DMS153 treated with DMSO at 0.1 percent for 48 hours (cell line): ENCODE data around the gene COMMD8.

Experiments used
- DNase-seq: peaks from one replicate; lab custom pipeline; 2025; ENCODE audit not compliant: unreplicated experiment; lab: John Stamatoyannopoulos, UW

Gene COMMD8

GRCh38 chr4:47473141-47473750, 9.7 kb upstream of the COMMD8 start:
- no peak for DNase-seq

- no peak for DNase-seq
Observed at GRCh38 chr4:47471591-47471990, 8.1 kb upstream of the COMMD8 start.

GRCh38 chr4:47471064-47471463, 7.6 kb upstream of the COMMD8 start:
- DNase-seq, result no peak

- no peak for DNase-seq
Observed at GRCh38 chr4:47469951-47470350, 6.4 kb upstream of the COMMD8 start.

GRCh38 chr4:47468706-47469365, 5.3 kb upstream of the COMMD8 start:
- no peak for DNase-seq

GRCh38 chr4:47466056-47466785, 2.7 kb upstream of the COMMD8 start:
- no peak for DNase-seq

- DNase-seq, result no peak
Observed at GRCh38 chr4:47465004-47465403, 1.5 kb upstream of the COMMD8 start.

- no peak for DNase-seq
Observed at GRCh38 chr4:47462799-47463234, 685 bp downstream of the COMMD8 start.

GRCh38 chr4:47451657-47452056, 11.8 kb downstream of the COMMD8 start:
- no peak for DNase-seq

GRCh38 chr4:47444031-47444430, 19.5 kb downstream of the COMMD8 start:
- no peak for DNase-seq

- no peak for DNase-seq
Observed at GRCh38 chr4:47442980-47443379, 20.5 kb downstream of the COMMD8 start.

GRCh38 chr4:47434931-47435330, 28.6 kb downstream of the COMMD8 start:
- DNase-seq, result no peak

- no peak for DNase-seq
Observed at GRCh38 chr4:47432749-47433148, 30.8 kb downstream of the COMMD8 start.

GRCh38 chr4:47427935-47428334, 35.6 kb downstream of the COMMD8 start:
- DNase-seq, result no peak

- DNase-seq, result no peak
Observed at GRCh38 chr4:47425628-47426027, 37.9 kb downstream of the COMMD8 start.

- no peak for DNase-seq
Observed at GRCh38 chr4:47419296-47419695, 44.2 kb downstream of the COMMD8 start.

- no peak for DNase-seq
Observed at GRCh38 chr4:47418147-47418546, 45.4 kb downstream of the COMMD8 start.

- DNase-seq, result no peak
Observed at GRCh38 chr4:47415719-47416118, 47.8 kb downstream of the COMMD8 start.

GRCh38 chr4:47413521-47413920, 50.0 kb downstream of the COMMD8 start:
- no peak for DNase-seq

- DNase-seq, result no peak
Observed at GRCh38 chr4:47410271-47410670, 53.2 kb downstream of the COMMD8 start.

- no peak for DNase-seq
Observed at GRCh38 chr4:47406408-47406807, 57.1 kb downstream of the COMMD8 start.
